ENCODE data around the gene LAIR1.
"Not testable (repeated sequence)": the region's sequence is repeated elsewhere in the genome, so short reads cannot be mapped to it uniquely, and the experiment has no call there.

LAIR1 gene

DNA sequence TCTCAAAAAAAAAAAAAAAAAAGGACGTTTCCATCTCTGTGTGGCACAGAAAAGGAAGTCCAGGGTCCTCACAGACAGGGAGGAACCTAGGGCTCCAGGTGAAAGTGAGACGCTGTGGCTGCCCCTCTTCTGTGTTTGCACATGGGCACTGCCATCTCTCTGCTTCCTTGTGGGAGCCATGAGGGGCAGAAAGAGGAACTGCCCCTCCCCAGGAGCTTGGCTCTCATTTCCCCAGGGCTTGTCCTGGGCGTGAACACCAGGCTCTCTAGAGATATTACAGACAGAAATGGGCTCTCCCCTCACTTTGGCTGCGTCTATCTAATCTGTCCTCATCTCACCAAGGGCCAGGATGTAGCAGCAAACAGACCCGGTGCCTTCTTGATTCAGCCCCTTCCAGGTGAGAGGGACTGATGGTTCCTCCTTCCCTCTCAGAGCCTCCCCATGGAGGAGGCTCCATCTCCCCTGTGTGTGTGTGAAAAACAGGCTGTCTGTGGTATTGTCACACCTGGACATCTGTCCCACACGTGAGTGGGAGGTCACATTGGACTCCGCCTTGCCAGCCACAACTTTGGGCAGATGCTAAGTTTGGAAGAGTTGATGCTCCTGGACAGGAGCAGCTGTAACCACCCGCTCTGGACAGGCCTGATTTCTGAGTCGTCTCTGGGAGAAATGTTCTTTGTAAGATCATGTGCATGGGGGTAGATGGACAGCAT is 24.9 kb downstream of the LAIR1 start:
- no peak for DNase-seq

DNA sequence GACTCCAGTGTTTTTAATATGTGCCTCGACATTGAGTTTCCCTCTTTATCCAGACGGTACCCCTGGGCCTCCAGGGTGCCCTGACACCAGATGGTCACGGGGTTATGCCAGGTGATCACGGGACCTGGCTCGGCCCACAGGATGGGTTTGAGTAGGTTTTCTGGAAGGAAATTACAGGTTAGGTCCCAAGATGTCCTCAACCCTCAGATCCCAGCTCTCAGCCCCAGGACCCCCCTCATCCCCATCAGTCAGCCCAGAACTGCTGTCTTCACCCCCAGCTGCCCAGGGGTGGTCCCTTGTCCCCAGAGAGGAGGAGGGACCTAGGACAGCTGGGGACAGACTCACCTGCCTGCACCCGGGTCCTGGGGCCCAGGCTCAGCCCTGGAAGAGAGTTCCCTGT is 26.2 kb downstream of the LAIR1 start:
- DNase-seq: no peak

- DNase-seq: no peak
Measured at GRCh38 chr19:54337858-54338230, 26.9 kb downstream of the LAIR1 start.

DNA sequence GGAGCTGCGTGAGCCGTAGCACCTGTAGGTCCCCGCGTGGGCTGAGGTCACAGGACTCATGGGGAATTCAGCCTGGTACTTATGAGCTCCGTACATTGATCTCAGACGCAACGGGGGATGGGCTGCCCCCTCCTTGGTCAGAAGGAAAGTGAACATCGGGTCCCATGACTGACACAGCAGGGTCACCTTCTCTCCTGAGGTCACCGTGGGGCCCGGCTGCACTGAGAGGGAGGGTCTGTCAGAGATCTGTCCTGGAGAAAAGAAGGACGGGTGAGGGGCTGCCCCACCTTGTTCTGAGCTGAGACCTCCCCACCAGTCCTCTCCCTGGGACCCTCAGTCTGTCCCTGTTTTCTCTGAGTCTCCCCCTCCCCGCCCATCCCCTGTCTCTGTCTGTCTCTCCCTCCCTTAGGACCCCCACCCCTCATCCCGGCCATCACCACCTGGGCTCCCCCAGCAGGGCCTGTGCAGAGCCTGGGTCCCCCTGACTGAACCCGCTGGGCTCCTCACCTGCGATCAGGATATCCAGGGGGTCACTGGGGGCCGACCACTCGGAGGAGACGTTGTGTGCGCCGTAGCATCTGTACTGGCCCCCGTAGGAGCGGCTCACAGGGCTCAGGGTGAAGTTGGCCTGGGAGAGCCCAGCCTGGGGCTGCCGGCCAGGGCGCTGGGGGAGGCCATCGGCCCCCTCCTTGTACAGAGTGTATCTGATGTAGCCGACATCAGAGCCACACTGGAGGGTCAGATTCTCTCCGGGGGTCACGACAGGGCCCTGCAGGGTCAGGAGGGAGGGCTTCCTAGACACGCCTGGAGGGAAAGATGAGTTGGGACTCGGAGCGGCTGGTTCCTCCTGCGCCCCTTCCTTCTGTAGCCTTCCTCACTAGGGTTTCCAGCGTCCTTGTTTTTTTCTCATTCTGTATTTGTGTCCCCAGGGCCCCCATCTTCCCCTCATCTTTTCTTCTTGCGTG is 27.6 kb downstream of the LAIR1 start:
- no peak for DNase-seq

GRCh38 chr19:54335979-54336892 is 28.5 kb downstream of the LAIR1 start:
- DNase-seq: no peak

DNA sequence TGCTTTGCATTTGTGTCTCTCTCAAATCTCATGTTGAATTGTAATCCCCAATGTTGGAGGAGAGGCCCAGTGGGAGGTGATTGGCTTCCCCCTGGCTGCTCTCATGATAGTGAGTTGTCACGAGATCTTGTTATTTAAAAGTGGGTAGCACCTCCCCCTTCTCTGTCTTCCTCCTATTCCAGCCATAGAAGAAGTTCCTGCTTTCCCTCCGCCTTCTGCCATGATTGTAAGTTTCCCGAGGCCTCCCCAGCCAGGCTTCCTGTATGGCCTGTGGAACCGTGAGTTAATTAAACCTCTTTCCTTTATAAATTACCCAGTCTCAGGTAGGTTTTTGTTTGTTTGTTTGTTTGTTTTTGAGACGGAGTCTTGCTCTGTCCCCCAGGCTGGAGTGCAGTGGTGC is 29.6 kb downstream of the LAIR1 start:
- DNase-seq: no peak

GRCh38 chr19:54333586-54334298 is 31.0 kb downstream of the LAIR1 start:
- no peak for DNase-seq

- DNase-seq: no peak
Measured at GRCh38 chr19:54332149-54332548, 32.6 kb downstream of the LAIR1 start.

GRCh38 chr19:54331626-54332025 is 33.1 kb downstream of the LAIR1 start:
- no peak for DNase-seq

DNA sequence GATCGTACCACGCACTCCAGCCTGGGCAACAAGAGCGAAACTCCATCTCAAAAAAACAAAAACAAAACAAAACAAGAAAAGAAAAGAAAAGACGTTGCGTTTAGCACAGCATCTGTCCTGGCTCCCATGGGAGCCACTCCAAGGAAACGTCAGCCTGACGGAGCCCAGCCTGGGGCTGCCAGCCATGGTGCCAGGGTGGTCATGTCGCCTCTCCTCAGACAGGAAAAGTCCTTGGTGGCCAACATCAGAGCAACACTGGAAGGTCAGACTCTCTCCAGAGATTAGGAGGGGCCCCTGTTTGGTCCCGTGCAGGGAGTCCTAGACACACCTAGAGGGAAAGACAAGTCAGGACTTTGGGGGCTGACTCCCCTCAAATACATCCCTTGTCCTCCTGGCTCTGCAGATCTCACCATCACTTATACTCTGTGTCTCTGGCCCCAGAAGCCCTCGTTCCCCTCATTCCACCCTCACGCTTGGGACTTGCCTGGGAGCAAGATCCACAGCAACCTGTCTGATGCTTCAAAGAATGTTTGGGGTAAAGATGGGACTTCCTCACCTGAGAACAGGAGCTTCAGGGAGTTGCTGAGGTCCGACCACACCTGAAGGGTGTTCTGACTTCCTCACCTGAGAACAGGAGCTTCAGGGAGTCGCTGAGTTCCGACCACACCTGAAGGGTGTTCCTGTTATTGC is 35.1 kb downstream of the LAIR1 start:
- no peak for DNase-seq

DNA sequence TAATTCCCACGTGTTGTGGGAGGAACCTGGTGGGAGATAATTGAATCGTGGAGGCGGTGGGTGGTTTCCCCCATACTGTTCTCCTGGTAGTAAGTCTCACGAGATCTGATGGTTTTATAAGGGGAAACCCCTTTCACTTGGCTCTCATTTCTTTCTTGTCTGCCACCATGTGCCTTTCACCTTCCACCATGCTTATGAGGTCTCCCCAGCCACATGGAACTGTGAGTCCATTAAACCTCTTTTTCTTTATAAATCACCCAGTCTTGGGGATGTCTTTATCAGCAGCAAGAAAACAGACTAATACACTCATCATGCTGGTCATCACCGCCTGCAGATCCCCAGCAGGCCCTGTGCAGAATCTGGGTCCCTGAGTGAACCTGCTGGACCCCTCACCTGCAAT is 36.0 kb downstream of the LAIR1 start:
- not testable (repeated sequence) for DNase-seq

- no peak for DNase-seq
Measured at GRCh38 chr19:54325631-54326030, 39.1 kb downstream of the LAIR1 start.

- no peak for DNase-seq
Measured at GRCh38 chr19:54325194-54325621, 39.5 kb downstream of the LAIR1 start.

DNA sequence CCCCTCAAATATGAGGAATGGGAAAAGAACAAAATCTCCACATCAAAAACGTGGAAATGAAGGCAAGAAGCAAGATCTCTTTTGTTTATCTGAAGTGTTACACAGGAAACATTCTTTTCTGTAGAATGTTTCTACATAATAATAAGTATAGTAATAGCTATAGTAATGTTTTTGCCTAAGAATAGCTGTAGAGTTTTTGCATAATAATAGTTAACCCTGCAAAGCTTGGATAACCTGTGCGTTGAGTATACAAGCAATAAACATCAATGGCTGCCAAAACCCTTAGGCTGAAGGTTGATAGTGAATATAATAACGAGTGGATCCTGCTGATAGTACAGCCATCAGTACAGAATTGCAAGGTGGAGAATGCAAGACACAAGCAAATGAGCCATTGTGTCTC is 40.7 kb downstream of the LAIR1 start:
- DNase-seq: no peak

- DNase-seq: not testable (repeated sequence)
Measured at GRCh38 chr19:54322934-54323333, 41.8 kb downstream of the LAIR1 start.

DNA sequence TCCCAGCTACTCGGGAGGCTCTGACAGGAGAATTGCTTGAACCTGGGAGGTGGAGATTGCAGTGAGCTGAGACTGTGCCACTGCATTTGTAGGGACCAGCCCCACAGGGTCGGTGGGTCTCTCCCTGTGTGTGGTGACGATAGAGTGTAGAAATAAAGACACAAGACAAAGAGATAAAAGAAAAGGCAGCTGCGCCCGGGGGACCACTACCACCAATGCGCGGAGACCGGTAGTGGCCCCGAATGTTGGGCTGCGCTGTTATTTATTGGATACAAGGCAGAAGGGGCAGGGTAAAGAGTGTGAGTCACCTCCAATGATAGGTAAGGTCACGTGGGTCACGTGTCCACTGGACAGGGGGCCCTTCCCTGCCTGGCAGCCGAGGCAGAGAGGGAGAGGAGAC is 42.4 kb downstream of the LAIR1 start:
- DNase-seq: not testable (repeated sequence)

DNA sequence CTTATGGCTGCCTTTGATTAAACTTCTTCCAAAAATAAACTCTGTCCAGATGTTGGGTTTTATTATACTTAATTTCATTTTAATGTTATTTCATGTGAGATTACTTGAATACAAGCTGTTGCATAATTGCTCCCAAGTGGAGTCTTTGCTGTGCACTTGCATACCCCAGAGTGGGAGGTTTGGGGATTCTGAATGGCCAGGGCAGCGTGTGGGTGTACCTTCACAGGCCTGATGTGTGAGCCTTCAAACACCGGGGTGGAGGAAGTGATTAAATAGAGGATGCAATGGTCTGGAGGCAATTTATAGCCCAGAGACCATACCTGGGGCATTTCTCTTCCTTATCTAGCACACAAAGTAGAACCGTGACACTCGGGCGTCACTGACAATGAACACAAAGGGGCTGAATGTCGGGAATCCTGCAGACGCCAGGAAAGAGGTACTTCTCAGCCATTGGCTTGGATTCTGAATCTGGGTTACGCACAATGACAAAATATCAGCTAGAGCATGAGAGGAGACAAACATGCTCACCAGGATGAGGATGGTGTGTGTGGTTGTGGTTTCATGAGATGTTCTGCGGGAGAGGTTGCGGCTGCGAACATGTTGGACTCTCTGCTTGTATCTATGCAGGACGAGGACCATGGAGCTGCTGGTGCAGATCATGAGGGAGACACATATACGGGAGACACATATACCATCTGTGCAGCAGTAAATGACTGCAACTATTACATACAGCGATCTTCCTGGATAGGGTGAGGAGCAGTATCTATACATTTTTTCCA is 44.6 kb downstream of the LAIR1 start:
- no peak for DNase-seq

DNA sequence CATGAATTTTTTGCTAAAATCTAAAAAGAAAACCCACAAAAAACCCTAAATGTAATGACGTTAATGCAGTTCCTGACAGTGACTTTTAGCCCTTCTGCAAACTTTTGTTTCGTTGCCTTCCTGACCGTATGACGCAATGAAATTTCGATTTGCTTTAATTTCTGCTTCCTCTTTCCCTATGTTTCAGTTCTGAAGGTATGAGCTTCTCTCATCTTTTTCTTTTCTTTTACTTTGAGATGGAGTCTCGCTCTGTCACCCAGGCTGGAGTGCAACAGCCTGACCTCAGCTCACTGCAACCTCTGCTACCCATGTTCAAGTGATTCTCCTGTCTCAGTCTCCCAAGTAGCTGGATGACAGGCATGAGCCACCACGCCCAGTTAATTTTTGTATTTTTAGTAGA is 45.7 kb downstream of the LAIR1 start:
- no peak for DNase-seq

DNA sequence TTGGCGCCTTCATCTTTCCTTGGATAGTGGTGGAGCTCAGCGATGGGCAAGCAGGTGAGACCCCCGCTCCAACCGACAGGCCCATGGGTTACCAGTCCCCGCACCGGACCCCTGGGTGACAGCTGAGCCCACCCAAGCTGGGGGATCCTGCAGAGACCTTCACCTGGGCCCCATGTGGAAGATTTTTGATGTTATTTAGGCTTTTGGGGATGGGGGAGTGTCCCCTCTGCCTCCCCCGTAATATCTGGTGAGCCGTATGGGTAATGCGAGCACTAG is 46.8 kb downstream of the LAIR1 start:
- DNase-seq: no peak

GRCh38 chr19:54317108-54317964 is 47.4 kb downstream of the LAIR1 start:
- no peak for DNase-seq

Measured in NK-92 treated with Interleukin-12 subunit alpha and Interleukin-12 subunit beta, amount 100 ng/mL, for 24 hours (cell line).